ENCODE results near the gene ELP4.

DNA sequence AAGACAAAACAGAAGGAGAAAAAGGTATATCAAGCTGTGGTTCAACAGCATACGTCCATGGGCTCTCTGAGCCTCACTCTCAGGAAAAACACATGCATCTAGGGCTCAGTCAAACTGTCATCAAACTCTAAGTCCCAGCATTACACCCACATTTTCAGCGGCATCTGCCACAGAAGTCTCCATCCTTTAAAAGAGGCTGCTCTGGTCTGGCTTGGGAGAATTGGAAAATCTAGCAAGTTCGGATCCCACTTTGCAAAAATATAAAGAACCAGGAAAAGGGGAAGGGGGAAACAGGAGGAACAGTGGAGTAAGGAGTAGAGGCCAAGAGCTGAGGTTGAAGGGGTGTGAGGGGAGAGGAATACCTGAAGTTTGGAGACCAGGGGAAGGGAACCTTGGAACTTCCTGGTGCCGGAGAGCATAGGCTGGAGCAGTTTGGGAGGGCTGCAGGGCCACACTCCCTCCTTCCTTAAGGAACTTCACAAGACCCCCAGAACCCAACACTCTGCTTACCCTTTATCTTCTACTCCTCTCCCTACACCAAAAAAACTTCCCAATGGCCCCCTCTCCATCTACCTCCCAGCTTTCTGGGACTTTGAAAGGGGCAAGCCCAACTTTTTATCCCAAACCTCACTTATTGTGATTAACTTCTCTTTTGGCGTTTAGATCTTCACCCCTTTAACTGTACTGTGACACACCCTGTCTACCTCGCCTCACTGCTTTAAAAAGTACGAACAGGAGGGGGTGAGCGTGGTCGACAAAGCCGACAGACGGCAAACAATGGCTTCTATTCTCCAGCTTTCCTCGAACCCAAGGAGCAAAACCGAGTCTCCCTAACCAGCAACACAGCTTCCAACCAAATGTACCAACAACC is 297.6 kb downstream of the ELP4 start:
- TF ChIP-seq SIN3A (IDR thresholded peaks at IDR 0.05; ENCODE audit: borderline replicate concordance, insufficient read depth, low read depth, low read length): no peak
- TF ChIP-seq, protein P1, sequence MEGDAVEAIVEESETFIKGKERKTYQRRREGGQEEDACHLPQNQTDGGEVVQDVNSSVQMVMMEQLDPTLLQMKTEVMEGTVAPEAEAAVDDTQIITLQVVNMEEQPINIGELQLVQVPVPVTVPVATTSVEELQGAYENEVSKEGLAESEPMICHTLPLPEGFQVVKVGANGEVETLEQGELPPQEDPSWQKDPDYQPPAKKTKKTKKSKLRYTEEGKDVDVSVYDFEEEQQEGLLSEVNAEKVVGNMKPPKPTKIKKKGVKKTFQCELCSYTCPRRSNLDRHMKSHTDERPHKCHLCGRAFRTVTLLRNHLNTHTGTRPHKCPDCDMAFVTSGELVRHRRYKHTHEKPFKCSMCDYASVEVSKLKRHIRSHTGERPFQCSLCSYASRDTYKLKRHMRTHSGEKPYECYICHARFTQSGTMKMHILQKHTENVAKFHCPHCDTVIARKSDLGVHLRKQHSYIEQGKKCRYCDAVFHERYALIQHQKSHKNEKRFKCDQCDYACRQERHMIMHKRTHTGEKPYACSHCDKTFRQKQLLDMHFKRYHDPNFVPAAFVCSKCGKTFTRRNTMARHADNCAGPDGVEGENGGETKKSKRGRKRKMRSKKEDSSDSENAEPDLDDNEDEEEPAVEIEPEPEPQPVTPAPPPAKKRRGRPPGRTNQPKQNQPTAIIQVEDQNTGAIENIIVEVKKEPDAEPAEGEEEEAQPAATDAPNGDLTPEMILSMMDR (IDR thresholded peaks at IDR 0.05): no peak
- no peak for TF ChIP-seq POLR2AphosphoS5 (IDR thresholded peaks at IDR 0.05; ENCODE audit: low read depth, low read length)
- TF ChIP-seq, protein P2, sequence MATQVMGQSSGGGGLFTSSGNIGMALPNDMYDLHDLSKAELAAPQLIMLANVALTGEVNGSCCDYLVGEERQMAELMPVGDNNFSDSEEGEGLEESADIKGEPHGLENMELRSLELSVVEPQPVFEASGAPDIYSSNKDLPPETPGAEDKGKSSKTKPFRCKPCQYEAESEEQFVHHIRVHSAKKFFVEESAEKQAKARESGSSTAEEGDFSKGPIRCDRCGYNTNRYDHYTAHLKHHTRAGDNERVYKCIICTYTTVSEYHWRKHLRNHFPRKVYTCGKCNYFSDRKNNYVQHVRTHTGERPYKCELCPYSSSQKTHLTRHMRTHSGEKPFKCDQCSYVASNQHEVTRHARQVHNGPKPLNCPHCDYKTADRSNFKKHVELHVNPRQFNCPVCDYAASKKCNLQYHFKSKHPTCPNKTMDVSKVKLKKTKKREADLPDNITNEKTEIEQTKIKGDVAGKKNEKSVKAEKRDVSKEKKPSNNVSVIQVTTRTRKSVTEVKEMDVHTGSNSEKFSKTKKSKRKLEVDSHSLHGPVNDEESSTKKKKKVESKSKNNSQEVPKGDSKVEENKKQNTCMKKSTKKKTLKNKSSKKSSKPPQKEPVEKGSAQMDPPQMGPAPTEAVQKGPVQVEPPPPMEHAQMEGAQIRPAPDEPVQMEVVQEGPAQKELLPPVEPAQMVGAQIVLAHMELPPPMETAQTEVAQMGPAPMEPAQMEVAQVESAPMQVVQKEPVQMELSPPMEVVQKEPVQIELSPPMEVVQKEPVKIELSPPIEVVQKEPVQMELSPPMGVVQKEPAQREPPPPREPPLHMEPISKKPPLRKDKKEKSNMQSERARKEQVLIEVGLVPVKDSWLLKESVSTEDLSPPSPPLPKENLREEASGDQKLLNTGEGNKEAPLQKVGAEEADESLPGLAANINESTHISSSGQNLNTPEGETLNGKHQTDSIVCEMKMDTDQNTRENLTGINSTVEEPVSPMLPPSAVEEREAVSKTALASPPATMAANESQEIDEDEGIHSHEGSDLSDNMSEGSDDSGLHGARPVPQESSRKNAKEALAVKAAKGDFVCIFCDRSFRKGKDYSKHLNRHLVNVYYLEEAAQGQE (IDR thresholded peaks at IDR 0.05; ENCODE audit: insufficient read depth in 1 of 2, low read depth in 2 of 2, low read length in 1 of 2): no peak
- TF ChIP-seq TCF7L2 (IDR thresholded peaks at IDR 0.05; ENCODE audit: low read depth, low read length): no peak
